Hematopoietic multipotent progenitor cell treated with erythropoietin and hydrocortisone succinate and interleukin-3 and kit ligand, for 8 days (in vitro differentiated cells): Measurements from ENCODE around the gene RPS29.

Source experiments
- DNase-seq: peaks from one replicate; pipeline ENCODE4 v3.0.0-alpha.2; 2015

Gene RPS29

DNA sequence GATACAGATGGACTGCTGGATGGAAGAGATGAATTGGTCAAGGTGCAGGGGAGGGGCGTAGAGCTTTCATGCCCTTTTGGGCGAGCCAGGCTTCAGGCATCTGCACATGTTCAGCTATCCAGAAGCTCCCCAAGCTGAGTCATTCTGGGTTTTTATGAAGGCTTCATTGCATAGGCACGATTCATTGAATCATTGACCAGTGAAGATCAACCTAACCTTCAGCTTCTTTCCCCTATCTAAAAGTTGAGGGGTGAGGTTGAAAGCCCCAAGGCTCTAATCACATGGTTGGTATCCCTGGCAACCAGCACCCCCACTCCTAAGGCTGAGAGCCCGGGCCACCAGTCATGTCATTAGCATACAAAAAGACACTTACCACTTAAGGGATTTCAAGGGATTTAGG is 36.3 kb downstream of the RPS29 start:
- no peak for DNase-seq

DNA sequence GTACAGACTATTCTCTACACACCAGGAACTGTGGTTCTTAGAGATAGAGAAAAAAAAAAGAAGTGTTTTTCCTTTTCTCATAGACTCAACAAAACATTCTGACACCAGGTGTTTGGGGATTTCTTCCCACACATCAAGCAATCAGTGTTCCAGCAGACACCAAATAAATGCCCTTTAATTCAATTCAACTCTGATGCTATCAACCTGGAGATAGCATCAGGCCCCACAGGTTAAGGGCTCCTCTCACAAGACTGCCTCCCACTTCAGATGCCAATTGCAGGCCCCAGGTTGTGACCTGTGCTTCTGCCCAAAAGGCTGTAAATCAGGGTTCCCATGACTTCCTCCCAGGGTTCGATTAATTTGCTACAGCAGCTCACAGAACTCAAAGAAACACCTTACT is 36.7 kb downstream of the RPS29 start:
- no peak for DNase-seq

DNA sequence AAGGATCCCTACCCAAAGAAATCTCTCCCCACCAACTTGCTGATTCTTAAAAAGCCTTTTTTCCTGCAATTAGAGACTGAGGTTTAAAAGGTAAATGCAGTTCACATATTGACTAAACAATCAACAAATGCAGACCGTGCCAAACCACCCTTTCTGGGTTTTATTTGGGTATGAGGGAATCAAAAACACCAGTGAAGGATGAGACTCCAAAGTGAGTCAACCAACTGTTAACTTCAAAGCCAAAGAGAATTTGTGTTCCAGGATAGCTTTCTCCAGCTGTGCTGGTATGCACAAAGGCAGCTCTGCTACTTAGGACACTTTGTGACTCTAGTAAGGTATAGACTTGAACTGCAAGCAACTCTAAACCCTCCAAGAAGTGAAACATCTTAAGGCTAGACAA is 39.4 kb downstream of the RPS29 start:
- DNase-seq, result no peak

DNA sequence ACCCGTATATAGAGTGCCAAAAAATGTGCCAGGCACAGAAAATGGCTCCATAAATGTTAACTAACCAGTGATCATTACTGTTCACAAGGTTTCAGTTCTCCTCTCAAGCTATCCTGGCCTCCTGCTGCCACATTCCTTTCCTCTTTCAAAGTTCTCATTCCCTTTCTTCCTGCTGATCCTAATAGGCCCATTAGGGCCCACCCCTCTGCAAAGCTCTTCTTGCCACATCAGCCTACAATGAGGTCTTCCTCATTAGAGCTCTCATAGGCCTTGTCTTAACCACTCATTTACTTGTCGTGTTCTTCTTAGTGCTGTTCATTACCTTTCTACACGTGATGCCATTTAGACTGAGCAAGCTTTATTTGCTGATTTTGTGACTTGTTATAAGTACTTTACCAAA is 40.5 kb downstream of the RPS29 start:
- no peak for DNase-seq

DNA sequence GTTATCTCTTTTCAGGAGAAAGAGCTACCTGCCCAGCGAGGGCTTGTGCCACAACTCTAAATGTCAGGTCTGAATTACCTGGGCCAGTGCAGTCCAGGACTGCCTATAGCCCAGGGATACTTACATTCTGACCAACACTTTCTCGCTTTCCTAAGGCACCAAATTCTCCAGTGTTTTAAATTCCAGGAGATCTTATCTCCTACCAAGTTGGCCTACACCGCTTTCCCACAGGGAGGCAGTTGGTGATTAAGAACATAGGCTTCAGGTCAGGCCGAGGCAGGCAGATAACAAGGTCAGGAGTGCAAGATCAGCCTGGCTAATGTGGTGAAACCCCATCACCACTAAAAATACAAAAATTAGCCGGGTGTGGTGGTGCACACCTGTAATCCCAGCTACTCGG is 41.1 kb downstream of the RPS29 start:
- DNase-seq, result no peak

DNA sequence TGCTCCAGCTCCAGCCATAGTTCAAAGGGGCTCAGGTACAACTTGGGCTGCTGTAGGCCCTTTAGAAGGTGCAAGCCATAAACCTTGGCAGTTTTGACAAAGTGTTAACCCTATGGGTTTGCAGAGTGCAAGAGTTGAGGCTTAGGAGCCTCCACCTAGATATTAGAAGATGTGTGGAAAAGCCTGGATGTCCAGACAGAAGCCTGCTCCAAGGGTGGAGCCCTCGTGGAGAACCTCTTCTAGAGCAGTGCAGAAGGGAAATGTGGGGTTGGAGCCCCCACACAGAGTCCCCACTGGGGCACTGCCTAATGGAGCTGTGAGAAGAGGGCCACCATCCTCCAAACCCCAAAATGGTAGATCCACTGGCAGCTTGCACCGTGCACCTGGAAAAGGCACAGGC is 45.1 kb downstream of the RPS29 start:
- DNase-seq, result no peak

DNA sequence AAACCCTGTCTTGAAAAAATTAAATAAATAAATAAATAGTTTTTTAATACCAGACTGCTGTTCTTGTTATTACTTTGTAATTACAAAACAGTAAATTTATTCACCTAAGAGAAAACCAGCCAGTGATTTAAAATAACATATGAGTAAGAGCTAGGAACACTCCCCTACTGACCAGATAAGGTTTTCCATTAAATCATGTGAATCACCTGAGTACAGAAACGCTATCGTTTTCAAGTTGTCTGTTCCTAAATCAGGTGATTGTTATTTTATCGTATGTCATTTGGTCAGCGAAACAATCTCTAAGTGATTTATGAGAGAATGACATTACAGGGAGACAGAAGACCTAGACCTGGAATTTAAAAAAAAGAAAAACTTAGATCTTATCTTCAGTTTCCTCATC is 47.3 kb downstream of the RPS29 start:
- DNase-seq, result no peak
